HG02973 (cell line): ENCODE data around the gene PLCB4.
A peak's percentile ranks its signal among the peaks of the same experiment; 100 is the strongest.

Experiments
- ATAC-seq: cut with Tn5 transposase; IDR thresholded peaks from one replicate; pipeline ENCODE4 v1.9.1; 2021; ENCODE audit warnings: moderate library complexity; ENCODE audit not compliant: unreplicated experiment

Gene PLCB4

GRCh38 chr20:9507544-9508239 lies 438.8 kb downstream of the PLCB4 start:
- ATAC-seq, result no peak

GRCh38 chr20:9508240-9508661 lies 439.4 kb downstream of the PLCB4 start:
- ATAC-seq, result no peak

GRCh38 chr20:9508696-9509178 lies 439.9 kb downstream of the PLCB4 start:
- no peak for ATAC-seq

- ATAC-seq, result no peak
Measured at GRCh38 chr20:9509246-9509645, 440.4 kb downstream of the PLCB4 start.

- ATAC-seq, result no peak
Measured at GRCh38 chr20:9510911-9511310, 442.0 kb downstream of the PLCB4 start.

GRCh38 chr20:9514072-9514460 lies 445.2 kb downstream of the PLCB4 start:
- ATAC-seq, result no peak

GRCh38 chr20:9514461-9515213 lies 445.8 kb downstream of the PLCB4 start, which contains the start of gene LAMP5:
LAMP5 (plus strand) TSS chr20:9514590; CDS start chr20:9514853, 263 bp downstream.
- peak; percentile 48 for ATAC-seq

- no peak for ATAC-seq
Measured at GRCh38 chr20:9515214-9515585, 446.3 kb downstream of the PLCB4 start.

GRCh38 chr20:9515741-9516233 lies 446.9 kb downstream of the PLCB4 start:
- no peak for ATAC-seq

- peak; percentile 34 for ATAC-seq
Measured at GRCh38 chr20:9516234-9516871, 447.5 kb downstream of the PLCB4 start.

GRCh38 chr20:9517297-9518162 lies 448.6 kb downstream of the PLCB4 start:
- ATAC-seq, result no peak

GRCh38 chr20:9518576-9519175 lies 449.8 kb downstream of the PLCB4 start:
- no peak for ATAC-seq

- no peak for ATAC-seq
Measured at GRCh38 chr20:9520086-9520485, 451.2 kb downstream of the PLCB4 start.

- ATAC-seq, result no peak
Measured at GRCh38 chr20:9523636-9524035, 454.7 kb downstream of the PLCB4 start.
